Stimulated activated CD4-positive, alpha-beta T cell treated with anti-CD3 and anti-CD28 coated beads, Interleukin-12 subunit alpha, Interleukin-12 subunit beta, amount 100 ng/mL, for 48 hours (primary cell): Measurements from ENCODE around the gene SETBP1.

Experiments
- DNase-seq, 3 donors: peaks; one replicate each; pipeline ENCODE4 v3.0.0-alpha.2; 2020; ENCODE audit warnings: low read depth in 2 of 3, low spot score in 1 of 3

SETBP1 gene

DNA sequence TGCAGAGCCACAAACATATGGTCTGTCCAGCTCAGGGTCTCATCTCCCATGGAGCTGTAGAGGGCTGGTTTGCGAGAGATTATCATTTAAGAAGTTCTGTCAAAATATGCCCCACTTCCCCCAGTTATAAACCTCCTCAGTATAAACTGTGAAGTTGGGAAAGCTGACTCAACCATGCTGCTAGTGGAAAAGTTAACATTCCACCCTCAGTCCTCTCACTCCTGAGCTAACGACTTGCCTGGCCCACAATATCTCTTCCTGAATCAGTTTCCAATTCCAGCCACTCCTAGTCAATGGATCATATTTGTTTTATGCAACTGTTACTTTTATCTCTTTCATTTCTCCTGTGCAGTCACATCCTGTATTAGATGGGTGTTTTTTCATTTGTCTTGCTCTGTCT lies 326.2 kb downstream of the SETBP1 start:
- no peak for DNase-seq

DNA sequence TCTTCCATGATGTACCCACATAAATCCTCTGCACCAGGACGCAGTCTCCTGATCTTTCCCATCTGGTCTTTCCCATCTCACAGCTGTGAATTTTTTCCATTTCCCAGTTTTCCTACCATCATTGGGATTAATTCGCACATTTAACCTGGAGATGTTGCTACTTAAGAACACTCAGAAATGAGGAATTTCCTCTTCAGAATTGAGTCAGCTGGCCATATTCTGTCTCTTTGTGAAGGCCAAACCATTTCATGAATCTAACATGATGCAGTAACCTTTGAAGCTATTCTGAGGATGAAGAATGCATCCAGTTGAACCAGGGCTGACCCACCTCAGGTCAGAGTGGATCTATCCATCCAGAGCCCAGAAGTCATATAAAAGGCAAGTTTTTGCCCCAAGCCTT lies 326.8 kb downstream of the SETBP1 start:
- DNase-seq, result no peak

DNA sequence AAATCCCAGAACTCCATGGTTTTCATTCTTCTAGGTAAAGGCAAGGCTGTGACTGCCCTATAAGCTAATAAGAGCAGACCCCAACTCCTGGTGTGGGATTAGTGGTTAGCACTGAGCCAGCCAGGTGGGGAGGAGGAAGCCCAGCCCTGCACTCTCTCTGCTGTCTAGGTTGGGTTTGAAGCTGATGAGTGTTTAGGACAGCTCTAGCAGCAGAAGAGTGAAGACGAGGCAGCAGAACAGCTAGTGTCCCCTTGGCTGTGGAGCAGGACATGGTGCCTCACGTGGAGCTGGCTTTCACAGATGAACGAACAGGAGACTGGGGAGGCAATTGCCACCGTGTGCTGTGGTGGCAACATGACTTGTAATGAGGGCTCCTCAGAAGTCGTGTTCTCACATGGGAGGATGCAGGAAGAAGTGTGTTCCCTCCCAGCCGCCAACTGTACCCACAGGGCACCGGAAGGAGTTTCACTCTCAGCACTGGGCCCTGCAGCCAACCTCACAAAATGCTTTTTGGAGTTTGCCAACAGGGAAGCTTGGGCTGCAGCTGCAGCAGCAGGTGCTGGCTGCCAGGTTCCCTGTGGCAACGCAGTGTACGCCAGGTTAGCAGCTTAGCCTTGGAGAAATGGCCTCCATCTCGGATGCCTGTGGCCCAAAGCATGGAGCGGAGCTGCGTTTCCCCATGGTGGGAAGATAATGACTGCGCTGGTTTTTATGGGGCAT lies 328.2 kb downstream of the SETBP1 start:
- no peak for DNase-seq

DNA sequence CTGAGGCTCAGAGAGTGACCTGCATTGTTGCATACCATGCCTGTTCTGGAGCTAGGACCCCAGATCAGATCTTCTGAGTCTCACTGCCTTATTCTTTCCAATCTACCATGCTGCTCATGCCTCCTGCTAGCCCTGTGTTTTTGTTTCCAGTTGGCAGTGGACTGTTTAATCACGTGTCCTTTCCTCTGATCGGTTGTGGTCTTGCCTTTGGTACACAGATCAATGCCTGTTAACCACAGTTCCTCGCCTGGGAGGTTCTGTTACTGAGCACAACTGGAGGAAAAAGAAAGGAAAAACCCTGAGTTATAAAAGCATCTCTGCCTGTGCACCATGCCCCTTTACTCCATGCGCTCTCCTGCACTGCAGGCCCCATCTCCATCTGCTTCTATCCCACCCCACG lies 329.1 kb downstream of the SETBP1 start:
- no peak for DNase-seq

DNA sequence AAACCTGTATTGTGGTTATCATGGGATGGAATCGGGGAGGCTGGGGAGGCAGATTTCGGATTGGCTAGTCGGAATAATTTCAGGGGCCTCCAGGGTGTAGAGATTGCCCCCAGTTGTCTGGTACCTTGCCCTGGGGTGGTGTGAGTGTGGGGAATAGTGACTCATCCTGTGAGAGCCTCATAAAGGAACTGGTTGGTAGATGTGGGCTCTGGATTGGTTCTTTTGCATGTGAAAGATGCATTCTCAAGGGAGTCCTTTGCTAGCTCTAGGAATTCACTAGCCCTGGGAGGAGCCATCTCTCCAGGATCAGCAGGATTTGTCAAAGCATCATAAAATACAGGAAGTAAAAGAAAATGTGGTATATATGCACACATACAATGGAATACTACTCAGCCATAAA lies 331.6 kb downstream of the SETBP1 start:
- no peak for DNase-seq

DNA sequence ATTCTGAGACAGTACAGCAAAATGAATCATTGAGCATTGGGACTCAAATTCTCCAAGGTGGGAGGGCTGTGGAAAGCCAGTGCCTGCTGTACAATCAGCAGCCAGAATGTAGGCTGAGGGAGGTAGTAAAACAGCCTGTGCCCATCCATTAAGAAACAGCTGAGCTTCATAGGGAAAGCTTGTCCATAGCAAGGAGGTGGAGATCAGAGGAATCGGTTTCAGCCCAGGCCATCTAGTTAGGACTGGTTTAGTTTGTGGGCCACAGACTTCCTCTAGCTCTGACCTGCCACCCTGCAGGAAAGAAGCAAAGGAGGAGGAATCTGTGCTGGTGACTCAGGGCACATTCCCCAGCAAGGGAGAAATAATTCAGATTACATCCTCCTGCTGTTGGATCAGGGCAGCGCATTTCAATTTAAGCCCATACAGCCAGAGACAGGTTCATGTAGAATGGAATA lies 333.4 kb downstream of the SETBP1 start:
- DNase-seq, result no peak

DNA sequence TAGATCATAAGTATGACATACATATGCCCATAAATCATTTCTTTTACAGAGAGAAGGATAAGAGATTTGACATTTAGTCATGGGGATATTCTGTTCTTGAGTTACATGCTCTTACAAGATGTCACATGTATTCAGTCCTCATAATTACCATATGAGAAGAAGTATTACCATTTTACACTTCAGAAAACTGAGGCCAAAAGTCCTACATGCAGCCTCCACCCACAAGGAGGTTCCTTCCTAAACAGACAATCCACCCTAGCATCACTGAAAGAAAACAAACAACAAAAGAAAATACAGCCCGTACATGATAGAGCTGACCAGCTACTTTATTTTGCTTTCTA lies 335.1 kb downstream of the SETBP1 start:
- no peak for DNase-seq

DNA sequence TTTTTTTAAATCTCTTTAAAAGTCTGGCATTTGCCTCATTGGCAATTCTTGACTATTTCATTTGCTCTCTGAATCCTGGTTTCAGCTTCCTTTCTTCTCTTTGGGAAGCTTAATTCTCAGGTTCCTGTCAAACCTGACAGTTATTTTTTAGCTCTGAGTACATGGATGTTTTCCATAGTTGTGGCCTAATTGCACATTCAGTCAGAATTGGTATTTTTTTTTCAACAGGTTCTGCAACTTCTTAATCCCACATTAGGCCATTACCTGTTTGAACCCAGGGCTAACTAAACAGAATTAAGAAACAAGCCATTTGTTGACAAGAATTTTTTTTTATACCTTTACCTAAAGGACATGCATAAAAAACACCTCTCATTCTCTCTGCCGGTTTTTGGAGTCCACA lies 338.8 kb downstream of the SETBP1 start:
- no peak for DNase-seq

DNA sequence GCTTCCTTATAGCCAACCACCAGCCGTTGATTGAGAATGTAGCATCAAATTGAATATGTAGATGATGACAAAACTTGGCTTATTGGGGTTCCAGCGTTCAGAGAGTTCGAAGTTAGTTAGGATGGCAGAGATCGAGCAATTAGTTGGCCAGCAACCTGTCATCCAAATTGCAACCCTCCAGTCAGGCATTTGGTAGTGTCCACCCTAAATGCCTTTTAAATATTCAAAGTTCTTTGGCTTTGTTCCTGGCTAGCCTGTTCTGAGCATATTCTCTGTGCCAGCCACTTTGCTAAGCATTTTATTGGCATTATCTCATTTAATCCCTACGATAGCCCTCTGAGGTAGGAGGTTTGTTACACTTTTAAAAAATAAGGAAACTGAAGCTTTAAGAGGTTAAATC lies 342.8 kb downstream of the SETBP1 start:
- no peak for DNase-seq

DNA sequence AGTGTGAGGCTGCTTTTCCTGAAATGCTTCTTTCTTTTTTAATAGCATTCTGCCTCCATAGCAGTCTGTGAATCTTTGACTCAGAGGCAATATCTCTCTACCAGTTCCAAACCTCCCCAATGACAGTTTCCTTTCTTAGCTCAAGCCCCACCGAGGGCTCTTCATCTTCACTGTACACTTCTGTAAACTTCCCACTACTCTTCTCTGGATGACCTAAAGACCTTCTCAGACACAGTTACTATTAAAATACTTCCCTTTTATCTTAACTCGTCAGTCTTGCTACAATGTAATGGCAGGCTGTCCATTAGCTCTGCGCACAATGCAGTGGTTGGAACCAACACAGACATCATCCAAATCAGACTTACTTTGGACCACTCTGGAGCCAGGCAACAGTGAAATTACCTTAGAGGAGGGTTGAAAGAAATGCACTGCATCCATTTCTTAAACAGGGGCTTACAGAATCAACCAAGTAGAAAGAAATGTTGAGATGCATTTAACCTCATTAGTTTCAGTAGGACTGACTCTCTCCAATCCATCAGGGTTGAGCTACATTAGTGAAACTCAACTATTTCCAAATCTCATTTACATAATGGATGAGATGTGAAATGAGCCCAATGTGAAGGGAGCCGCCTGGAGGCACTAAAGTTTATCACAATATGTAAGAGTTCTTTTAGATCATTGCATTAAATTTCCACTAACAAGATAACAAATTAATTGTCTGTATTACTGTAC lies 343.8 kb downstream of the SETBP1 start:
- no peak for DNase-seq

DNA sequence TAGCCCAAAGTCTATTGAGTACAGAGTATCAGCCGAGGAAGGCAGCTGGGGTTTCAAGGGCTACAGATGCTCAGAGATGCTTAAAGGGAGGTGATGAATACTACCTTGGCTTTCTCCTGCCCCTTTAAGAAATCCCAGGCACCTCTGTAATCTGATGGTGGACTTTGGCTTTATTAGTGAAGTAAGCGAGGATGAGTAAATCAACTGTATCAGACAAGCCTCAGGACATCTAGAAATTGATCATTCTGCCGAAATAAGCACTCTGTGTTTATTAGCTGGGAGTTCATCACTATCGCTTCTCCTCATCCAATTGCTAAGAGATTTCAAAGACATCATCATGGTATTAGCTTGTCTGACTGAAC lies 344.4 kb downstream of the SETBP1 start:
- no peak for DNase-seq

DNA sequence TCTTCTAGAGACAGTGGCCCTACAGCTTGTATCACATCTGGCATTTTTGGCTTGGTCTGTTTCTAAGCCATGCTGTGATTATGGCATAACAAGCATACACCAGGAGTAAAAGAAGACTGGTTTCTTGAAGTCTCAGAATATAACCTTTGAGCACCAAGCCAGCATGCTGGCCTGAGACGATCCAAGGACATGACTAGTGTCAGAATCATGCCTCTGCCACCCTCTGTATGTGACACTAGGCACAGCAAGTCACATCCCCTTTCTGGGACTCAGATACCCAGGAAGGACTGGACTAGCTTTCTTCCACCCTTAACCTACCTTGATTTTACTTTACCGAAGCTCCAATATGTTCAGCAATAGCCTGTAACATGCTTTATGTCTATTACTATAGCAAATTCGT lies 345.5 kb downstream of the SETBP1 start:
- DNase-seq, result no peak

DNA sequence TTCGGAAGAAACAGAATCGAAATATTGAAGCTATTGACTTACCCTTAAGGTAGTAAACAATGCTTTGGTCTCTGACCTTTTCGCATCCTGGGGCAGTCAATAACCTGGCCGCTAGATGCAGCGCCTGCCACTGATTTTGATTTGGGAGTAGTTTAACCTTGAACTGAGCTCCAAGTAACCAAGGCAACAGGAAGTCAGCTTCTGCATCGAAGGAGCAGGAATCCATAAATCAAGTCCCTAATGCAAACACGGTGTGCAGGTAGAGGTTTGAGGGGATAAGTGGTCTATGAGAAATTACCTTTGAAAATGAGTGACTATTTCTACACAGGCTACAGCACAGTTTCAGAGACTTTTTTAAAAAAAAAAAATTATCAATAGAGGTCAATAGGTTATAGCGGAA lies 353.5 kb downstream of the SETBP1 start:
- no peak for DNase-seq

DNA sequence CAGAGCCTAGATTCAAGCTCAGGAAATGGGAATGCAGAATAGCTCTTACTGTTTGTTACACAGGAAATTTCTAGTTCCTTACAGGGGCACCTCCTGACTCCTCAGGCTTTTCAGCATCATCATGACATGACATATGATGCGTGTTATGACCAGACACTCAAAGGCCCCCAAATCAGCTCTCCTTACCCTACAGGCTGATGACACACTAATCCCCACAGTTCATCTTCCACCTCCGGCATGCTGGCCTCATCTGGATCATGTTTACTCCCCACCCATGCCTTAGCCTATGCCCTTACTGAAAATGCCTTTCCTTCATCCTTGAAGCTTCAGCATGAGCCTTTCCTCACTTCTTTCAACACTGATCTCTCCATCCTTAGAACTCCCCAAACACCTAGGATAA lies 356.9 kb downstream of the SETBP1 start:
- no peak for DNase-seq

DNA sequence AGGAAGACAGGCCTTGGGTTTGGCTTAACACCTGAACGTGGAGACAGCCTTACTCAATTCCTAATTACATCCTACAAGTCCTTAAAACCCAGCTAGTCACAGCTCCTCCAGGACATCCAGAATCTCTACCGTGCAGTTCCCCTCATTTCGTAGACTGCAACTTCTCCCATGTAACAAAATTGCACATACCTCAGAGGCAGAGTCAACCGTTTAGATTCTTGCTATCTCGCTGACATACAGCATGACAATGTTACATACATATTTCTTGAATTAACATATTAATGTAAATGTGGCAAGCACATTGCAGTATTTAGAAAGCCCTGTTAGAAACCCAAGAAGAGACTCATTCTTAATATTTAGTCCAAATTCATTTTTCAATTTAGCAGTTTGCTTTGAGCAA lies 358.7 kb downstream of the SETBP1 start:
- DNase-seq, result no peak

DNA sequence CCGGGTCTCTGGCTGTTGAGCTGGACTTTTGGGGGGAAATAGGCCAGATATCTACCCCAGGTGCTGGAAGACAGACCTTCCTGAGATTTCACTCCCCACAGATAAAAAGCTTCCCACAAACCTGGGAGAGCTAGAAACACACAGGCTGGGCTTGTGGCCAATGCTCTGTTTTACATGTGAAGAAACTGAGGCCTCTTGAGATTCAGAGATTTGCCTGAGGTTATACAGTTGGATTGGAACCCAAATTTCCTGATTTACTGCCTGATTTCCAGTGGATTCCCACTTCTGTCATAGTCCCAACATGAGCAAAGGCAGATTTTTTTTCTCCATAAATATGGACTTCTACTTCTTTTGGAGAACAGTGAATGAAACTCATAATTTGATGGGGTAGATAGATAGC lies 360.2 kb downstream of the SETBP1 start:
- no peak for DNase-seq

DNA sequence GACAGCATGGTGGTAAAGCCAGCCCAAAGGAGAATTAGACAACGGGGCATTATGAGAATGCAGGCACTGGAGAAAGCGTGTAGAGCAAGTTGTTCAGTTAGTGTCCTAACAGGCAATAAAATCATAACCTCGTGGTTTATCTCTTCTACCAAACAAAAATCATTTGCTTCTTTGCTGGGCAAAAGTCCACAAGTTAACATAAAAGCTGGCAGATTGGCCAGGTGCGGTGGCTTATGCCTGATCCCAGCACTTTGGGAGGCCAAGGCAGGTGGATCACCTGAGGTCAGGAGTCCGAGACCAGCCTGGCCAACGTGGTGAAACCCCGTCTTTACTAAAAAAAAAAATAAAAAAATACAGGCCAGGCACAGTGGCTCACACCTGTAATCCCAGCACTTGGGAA lies 364.1 kb downstream of the SETBP1 start:
- no peak for DNase-seq

DNA sequence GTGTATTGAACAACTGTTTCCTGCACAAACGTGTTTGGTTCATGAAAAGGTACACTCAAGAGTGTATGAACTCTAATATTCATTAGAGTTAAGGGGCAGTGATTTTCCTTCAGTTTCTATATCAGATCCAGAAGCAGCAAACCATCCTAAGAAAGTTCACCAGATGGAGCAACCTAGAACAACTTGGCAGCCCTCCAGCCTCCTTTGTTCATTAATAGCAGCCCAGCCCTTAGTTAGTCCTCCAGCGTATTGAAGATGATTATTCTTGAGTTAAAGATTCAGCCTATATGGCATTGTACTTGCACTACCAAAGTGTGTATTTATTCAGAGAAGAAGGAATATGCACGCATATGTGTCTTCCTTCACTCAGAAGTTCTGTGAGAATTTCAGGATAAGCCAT lies 365.5 kb downstream of the SETBP1 start:
- DNase-seq, result no peak

DNA sequence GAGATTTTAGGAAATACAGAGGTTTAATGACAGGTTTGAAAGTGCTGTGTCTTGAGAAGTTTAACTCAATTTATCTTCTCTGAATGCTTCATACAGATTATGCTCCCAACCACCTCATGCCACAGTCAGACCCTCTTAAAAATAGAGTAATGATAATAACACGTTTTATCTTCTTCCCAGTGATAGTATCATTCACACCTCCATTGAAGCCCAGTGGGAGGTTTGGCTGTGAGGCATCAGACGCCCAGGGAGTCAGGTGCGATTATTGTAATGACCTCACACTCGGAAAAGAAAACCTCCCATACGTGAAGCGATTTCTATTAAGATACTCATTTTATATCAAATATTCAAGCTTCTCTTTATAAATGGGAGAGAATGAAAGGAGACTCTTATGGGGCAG lies 366.3 kb downstream of the SETBP1 start:
- DNase-seq, result no peak

DNA sequence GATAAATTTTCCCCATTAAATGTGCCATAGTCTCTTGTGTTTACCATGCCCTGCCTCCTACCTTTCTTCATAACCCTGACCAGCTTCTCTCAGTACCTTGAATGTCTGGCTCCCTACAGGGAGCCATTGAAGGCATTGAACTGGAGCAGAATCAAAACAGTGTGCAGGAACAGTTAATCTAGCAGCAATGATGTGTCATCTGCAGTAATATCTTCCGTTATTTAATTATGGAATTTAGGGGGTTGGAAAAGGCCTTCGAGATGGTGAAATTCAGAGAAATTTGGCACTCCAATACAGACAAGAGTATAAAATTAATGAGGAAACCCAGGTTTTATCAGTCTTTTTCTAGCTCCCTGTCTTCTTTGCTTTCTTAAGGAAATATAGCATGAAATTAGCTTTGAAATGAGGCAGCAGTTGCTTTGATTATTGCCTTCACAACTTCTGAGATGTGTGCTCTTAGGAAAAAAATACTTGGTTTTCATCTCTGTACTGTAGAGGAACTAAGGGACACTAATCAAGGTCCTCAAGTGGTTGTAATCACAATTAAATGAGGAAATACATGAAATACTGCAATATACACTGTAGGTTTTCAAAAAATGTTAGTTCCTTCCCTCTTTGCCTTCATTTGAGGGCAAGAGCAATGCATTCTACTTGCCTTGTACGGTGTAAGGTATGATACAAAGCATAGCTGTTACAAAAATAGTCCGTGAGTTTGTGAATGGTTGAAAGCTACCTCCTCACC lies 369.1 kb downstream of the SETBP1 start:
- DNase-seq, result no peak

DNA sequence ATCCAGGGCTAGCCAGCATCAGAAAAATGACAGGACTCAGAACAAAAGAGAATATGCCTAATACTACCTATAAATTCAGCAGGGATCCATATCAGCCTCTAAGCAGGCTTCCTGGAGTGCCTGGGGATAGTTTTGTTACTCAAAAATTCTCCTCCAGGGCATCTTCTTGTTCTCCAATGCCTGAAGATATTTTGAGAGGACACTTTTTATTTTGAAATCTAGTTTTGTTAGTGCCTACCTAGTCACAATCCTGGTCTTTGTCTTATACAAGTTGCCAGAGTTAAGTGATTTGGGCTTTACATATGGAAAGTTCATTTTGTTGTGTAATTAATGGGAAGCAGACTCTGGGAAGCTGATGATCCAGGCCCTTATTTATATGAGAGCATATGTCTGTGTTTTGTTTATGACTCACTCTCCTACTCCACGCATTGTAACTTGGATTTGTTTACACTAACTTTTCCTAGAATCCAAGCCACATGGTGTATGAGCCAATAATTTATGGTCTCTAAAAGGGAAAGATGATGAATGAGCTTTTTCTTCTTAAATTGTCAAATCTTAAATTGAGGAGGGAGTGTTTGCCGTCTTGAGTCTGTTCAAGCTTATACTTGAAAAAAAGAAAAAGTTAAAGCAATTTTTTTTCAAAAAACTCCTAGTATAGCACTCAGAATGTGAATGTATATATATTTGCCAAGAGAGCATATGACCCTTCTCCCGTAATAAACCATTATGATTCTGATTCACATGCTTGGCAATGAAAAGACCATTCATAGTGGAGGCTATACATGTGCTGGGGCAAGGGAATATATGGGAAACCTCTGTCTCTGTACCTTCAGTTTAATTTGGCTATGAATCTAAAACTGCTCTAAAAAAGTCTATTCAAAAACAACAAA lies 370.3 kb downstream of the SETBP1 start:
- no peak for DNase-seq
